ENCODE data around the gene LMF1. TPM values are rescaled to one million over a fixed set of nuclear protein-coding genes. Genes with fewer than 3 reads are reported as not detected.

The LMF1 gene
- total and polyA plus RNA-seq, 4 donors: 8.8 to 75.0 (median 28.3) TPM

DNA sequence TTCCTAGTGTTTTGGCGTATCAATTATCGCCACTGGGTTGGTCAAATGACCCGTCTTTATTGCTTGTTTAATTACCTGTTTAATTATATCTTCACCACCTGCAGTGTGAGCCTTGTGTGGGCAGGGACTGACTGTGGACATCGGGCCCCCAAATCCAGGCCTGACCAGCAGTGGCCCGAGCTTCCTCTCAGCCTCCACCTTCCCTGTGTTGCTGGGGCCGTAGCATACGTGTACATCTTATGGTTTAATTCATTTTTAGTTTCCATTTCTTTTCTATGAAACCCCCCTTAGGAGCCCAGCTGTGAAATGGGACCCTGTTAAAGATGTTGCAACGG, 1.2 kb upstream of the LMF1 start:
- H3K9me3 ChIP-seq (ENCODE audit: control insufficient read depth, low read length): no peaks in the 10 kb centered on the region
- H3K27ac ChIP-seq (ENCODE audit: low read depth in 1 of 2, low read length in 2 of 2): no peak overlapping the region
- ATAC-seq (ENCODE audit: low FRiP score): no peak
- no peaks in the 10 kb centered on the region for H3K36me3 ChIP-seq (ENCODE audit: control insufficient read depth in 1 of 2, insufficient read depth in 2 of 2, low read length in 1 of 2)
- H3K4me1 ChIP-seq (ENCODE audit: control insufficient read depth in 1 of 2, insufficient read depth in 2 of 2, low read length in 2 of 2): no peaks in the 10 kb centered on the region
- DNase-seq: no peak
- whole genome bisulfite sequencing, 2 donors: 91 to 94% methylated on average over 8 of the region's 8 CpGs
- H3K27me3 ChIP-seq (ENCODE audit: control insufficient read depth in 1 of 2, insufficient read depth in 2 of 2, low read length in 1 of 2): no peaks in the 10 kb centered on the region
- intact Hi-C loops (cut with DNase I): loop anchor here in 1 of 2 donors (10.0 kb wide), 1 partner anchor 257 kb away; the partner anchor contains the start of gene METRN
- H3K4me3 ChIP-seq (ENCODE audit: low read length in 2 of 2): no peak overlapping the region

DNA sequence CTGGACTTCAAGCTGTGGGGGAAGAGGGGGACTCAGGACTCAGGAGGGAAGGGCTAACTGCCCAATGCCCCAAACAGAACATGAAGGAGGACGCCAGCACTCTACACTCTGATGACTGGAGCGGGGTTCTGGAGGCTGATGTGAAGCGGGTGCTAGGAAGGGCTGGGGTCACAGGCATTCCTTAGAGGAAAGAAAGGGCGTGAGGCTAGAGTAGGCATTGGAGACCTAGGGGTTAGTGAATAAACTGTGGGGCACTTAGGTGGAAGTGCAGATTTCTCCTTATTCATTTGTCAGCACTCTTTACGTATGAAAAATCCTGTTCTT, 760 bp upstream of the LMF1 start:
- no peaks in the 10 kb centered on the region for H3K4me1 ChIP-seq (ENCODE audit: control insufficient read depth in 1 of 2, insufficient read depth in 2 of 2, low read length in 2 of 2)
- no peaks in the 10 kb centered on the region for H3K36me3 ChIP-seq (ENCODE audit: control insufficient read depth in 1 of 2, insufficient read depth in 2 of 2, low read length in 1 of 2)
- H3K9me3 ChIP-seq (ENCODE audit: control insufficient read depth, low read length): no peaks in the 10 kb centered on the region
- no peak overlapping the region for H3K4me3 ChIP-seq (ENCODE audit: low read length in 2 of 2)
- H3K27ac ChIP-seq (ENCODE audit: low read depth in 1 of 2, low read length in 2 of 2): no peak overlapping the region
- ATAC-seq (ENCODE audit: low FRiP score) (no peak), DNase-seq (no peak)
- H3K27me3 ChIP-seq (ENCODE audit: control insufficient read depth in 1 of 2, insufficient read depth in 2 of 2, low read length in 1 of 2): no peaks in the 10 kb centered on the region
- intact Hi-C loops (cut with DNase I): loop anchor here in 1 of 2 donors (10.0 kb wide), 1 partner anchor 257 kb away; the partner anchor contains the start of gene METRN
- WGBS, 2 donors: 95 to 97% methylated on average over 5 of the region's 5 CpGs

DNA sequence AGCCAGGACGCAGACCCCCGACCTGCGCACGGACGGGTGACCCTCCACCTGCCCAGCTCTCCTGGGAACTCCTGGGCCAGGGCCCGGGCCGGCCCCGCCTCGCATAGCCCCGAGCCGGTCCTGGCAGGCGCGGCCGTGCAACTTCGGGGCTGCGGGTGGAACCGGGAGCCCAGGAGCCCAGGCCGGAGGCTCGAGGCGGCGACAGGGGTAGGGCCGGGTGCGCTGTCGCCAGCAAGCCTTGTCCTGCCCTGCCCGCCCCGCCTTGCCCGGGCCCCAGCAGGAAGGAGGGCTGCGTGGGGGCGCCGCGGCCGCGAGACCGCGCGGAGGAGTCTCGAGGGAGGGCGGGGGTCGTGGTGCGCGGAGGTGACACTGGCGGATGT, 408 bp downstream of the LMF1 start:
- Histone ChIP-seq H3K27ac (ENCODE audit: low read depth in 1 of 2, low read length in 2 of 2) (peak overlapping the region in 1 of 2 donors; percentile 37), H3K4me3 (ENCODE audit: low read length in 2 of 2) (peak overlapping the region; percentile 69 to 70), H3K9me3 (ENCODE audit: control insufficient read depth, low read length) (no peaks in the 10 kb centered on the region), H3K4me1 (ENCODE audit: control insufficient read depth in 1 of 2, insufficient read depth in 2 of 2, low read length in 2 of 2) (no peaks in the 10 kb centered on the region), H3K36me3 (ENCODE audit: control insufficient read depth in 1 of 2, insufficient read depth in 2 of 2, low read length in 1 of 2) (peaks cover 0 to 1% of the 10 kb centered on the region in 2 donors), H3K27me3 (ENCODE audit: control insufficient read depth in 1 of 2, insufficient read depth in 2 of 2, low read length in 1 of 2) (no peaks in the 10 kb centered on the region)
- ATAC-seq (ENCODE audit: low FRiP score): no peak
- intact Hi-C loops (cut with DNase I): loop anchor here in 1 of 2 donors (10.0 kb wide), 1 partner anchor 256 kb away; the partner anchor contains the start of gene METRN
- WGBS, 2 donors: 0 to 1% methylated on average over 31 to 42 of the region's 42 CpGs
- DNase-seq: no peak

DNA sequence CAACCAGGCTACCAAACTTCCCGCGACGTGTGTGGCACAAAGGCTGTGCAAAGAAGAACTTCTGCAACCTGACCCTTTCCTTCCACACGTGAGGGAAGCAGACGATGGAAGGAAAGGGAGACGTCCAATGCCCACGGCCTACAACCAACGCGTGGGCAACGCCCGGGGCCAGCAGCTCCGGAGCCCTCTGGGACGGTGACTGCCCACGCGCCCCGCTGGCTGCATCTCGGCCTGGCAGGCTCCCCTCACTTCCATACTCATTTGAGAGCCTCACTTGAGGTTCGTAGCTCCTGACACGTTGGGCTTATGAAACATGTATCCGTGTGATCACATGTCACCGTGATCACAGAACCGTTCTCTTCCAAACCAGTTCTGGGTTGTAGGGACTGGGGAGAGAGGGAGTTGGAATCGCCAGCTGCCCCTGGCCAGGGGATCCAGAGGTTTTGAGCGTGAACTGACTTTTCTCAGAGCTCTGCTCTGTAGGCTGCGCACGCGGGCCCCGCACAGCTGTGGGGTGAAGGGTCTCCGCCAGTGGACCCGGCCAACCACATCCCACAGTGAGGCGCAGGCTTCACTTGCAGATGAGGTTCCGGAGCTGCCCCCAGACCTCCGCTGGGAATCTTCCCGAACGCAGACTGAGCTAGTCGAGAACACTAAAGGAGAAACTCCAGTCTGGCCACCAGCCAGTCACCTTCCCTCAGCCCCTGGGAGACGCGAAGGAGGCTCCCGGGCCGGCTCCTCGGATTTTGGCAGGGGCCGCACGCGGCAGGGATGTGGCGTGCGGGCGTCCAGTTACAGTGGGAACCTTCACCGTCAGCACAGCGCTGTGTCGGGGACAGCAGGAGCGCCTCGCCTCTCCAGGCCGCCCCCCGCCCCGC, 1.0 kb downstream of the LMF1 start:
- no peak overlapping the region for H3K27ac ChIP-seq (ENCODE audit: low read depth in 1 of 2, low read length in 2 of 2)
- peaks cover 0 to 1% of the 10 kb centered on the region in 2 donors for H3K36me3 ChIP-seq (ENCODE audit: control insufficient read depth in 1 of 2, insufficient read depth in 2 of 2, low read length in 1 of 2)
- H3K27me3 ChIP-seq (ENCODE audit: control insufficient read depth in 1 of 2, insufficient read depth in 2 of 2, low read length in 1 of 2): no peaks in the 10 kb centered on the region
- DNase-seq: peak; percentile 65 to 83
- peak; percentile 2 for ATAC-seq (ENCODE audit: low FRiP score)
- WGBS, 2 donors: 41 to 44% methylated on average over 55 of the region's 55 CpGs
- H3K4me1 ChIP-seq (ENCODE audit: control insufficient read depth in 1 of 2, insufficient read depth in 2 of 2, low read length in 2 of 2): no peaks in the 10 kb centered on the region
- H3K4me3 ChIP-seq (ENCODE audit: low read length in 2 of 2): peak overlapping the region; percentile 69 to 70
- intact Hi-C loops (cut with DNase I): loop anchor here in 1 of 2 donors (10.0 kb wide), 1 partner anchor 255 kb away; the partner anchor contains the start of gene METRN
- no peaks in the 10 kb centered on the region for H3K9me3 ChIP-seq (ENCODE audit: control insufficient read depth, low read length)

DNA sequence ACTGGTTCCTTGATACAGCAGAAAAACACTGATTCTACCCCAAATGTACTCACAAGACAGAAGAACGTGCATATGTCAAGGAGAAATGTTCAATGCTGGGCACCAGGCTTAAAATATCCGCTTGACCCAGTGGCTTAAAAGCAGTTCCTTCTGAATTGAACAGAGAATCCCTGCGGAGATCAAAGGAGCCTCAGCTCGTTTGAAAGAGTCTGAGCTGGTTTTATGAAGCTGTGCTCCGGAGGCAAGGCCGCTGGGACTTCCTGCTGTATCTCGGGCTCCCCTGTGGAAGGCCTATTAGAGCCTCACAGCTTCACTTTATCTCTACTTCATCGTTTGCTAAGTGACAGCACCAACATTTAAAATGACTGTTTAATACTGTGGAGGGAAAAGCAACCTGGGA, 2.2 kb downstream of the LMF1 start:
- intact Hi-C loops (cut with DNase I): no loop called here
- Histone ChIP-seq H3K4me3 (ENCODE audit: low read length in 2 of 2) (no peak overlapping the region), H3K27ac (ENCODE audit: low read depth in 1 of 2, low read length in 2 of 2) (no peak overlapping the region), H3K4me1 (ENCODE audit: control insufficient read depth in 1 of 2, insufficient read depth in 2 of 2, low read length in 2 of 2) (no peaks in the 10 kb centered on the region), H3K27me3 (ENCODE audit: control insufficient read depth in 1 of 2, insufficient read depth in 2 of 2, low read length in 1 of 2) (no peaks in the 10 kb centered on the region), H3K9me3 (ENCODE audit: control insufficient read depth, low read length) (no peaks in the 10 kb centered on the region), H3K36me3 (ENCODE audit: control insufficient read depth in 1 of 2, insufficient read depth in 2 of 2, low read length in 1 of 2) (peaks cover 0 to 1% of the 10 kb centered on the region in 2 donors)
- no peak for ATAC-seq (ENCODE audit: low FRiP score)
- DNase-seq: no peak
- WGBS, 2 donors: 84 to 92% methylated on average over 8 of the region's 8 CpGs

DNA sequence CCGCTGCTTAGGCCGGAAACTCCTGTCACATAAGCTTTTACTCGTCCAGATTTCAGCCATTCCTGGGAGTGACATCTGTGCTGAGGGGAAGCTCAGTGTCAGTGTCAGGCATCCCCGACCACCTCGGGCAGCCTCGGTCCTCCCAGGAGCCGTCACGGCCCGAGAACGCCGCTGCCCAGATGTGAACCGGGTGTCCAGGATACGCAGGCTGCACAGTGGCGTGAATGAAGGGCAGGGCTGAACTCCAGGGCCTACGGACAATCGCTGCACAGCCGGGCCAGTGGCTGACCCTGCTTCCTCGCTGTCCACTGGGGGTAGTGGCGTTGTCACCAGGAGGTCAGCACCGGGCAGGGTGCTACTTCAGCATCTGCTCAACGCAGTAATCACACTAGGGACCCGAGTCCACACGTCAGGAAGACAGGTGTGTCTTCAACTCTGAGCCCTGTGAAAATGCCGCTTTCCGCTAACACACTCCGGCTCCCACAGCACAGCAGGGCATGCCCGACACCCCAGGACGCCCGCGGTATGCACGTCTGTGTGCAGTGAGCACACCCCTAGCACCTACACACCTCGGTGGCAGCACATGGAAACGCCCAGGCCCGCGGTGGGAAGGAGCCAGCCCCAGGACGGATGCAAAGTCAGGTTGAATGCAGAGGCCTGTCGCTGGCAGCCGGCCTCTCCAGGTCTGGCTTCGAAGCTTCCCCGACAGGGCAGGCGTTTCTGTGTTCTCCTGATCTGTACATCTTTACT, 3.1 kb downstream of the LMF1 start:
- peak in 1 of 2 donors; percentile 33 for DNase-seq
- H3K27me3 ChIP-seq (ENCODE audit: control insufficient read depth in 1 of 2, insufficient read depth in 2 of 2, low read length in 1 of 2): no peaks in the 10 kb centered on the region
- no peak for ATAC-seq (ENCODE audit: low FRiP score)
- H3K27ac ChIP-seq (ENCODE audit: low read depth in 1 of 2, low read length in 2 of 2): no peak overlapping the region
- intact Hi-C loops (cut with DNase I): no loop called here
- H3K4me1 ChIP-seq (ENCODE audit: control insufficient read depth in 1 of 2, insufficient read depth in 2 of 2, low read length in 2 of 2): no peaks in the 10 kb centered on the region
- no peak overlapping the region for H3K4me3 ChIP-seq (ENCODE audit: low read length in 2 of 2)
- 95 to 96% methylated on average over 41 of the region's 41 CpGs for WGBS, 2 donors
- H3K9me3 ChIP-seq (ENCODE audit: control insufficient read depth, low read length): no peaks in the 10 kb centered on the region
- H3K36me3 ChIP-seq (ENCODE audit: control insufficient read depth in 1 of 2, insufficient read depth in 2 of 2, low read length in 1 of 2): peaks cover 0 to 1% of the 10 kb centered on the region in 2 donors

DNA sequence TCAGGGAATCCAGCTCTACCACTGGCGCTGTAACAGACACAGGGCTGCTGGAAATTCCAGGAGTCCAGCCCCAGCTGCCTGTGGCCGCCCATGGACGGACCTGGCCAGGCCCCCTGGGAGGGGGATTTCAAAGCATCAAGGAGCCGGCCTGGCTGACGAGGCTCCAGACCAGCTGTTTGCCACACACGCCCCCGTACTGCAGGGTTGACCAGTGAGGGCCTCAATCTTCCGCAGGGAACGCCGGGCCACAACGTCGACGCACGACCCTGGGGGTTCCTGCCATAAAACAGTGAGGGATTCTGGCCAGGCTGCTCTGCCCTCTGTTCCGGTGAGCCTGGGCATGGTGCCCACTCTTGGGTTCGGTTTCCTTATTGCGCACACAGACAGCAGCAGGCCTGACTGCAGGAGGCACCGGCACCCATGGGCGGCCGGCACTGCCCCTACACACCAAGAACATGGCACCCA, 3.7 kb downstream of the LMF1 start:
- Histone ChIP-seq H3K4me1 (ENCODE audit: control insufficient read depth in 1 of 2, insufficient read depth in 2 of 2, low read length in 2 of 2) (no peaks in the 10 kb centered on the region), H3K9me3 (ENCODE audit: control insufficient read depth, low read length) (no peaks in the 10 kb centered on the region), H3K36me3 (ENCODE audit: control insufficient read depth in 1 of 2, insufficient read depth in 2 of 2, low read length in 1 of 2) (peaks cover 0 to 1% of the 10 kb centered on the region in 2 donors), H3K27ac (ENCODE audit: low read depth in 1 of 2, low read length in 2 of 2) (no peak overlapping the region), H3K4me3 (ENCODE audit: low read length in 2 of 2) (no peak overlapping the region), H3K27me3 (ENCODE audit: control insufficient read depth in 1 of 2, insufficient read depth in 2 of 2, low read length in 1 of 2) (no peaks in the 10 kb centered on the region)
- intact Hi-C loops (cut with DNase I): no loop called here
- DNase-seq (no peak), ATAC-seq (ENCODE audit: low FRiP score) (no peak)
- 94 to 95% methylated on average over 20 of the region's 20 CpGs for WGBS, 2 donors

DNA sequence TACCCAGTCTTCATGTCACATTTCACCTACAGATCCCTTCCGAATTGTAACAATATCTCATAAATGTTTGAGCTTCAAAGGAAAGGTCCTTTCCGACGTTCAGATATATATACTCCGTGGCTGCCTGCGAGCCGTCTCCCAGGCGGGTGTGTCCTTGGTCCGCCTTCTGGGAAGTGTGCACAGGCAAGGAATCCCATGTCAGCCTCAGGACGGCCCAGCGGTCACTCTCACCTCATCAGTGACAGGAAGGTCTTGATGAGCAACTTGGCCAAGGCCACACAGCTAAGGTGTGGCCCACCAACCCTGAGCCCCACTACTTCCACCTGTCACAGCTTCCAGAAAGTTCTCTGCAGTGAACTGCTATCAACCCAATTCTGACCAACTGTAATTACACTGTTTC, 4.3 kb downstream of the LMF1 start:
- intact Hi-C loops (cut with DNase I): no loop called here
- Histone ChIP-seq H3K4me3 (ENCODE audit: low read length in 2 of 2) (no peak overlapping the region), H3K36me3 (ENCODE audit: control insufficient read depth in 1 of 2, insufficient read depth in 2 of 2, low read length in 1 of 2) (peaks cover 0 to 1% of the 10 kb centered on the region in 2 donors), H3K4me1 (ENCODE audit: control insufficient read depth in 1 of 2, insufficient read depth in 2 of 2, low read length in 2 of 2) (no peaks in the 10 kb centered on the region), H3K27me3 (ENCODE audit: control insufficient read depth in 1 of 2, insufficient read depth in 2 of 2, low read length in 1 of 2) (no peaks in the 10 kb centered on the region), H3K9me3 (ENCODE audit: control insufficient read depth, low read length) (no peaks in the 10 kb centered on the region), H3K27ac (ENCODE audit: low read depth in 1 of 2, low read length in 2 of 2) (no peak overlapping the region)
- 96 to 98% methylated on average over 10 of the region's 10 CpGs for WGBS, 2 donors
- DNase-seq (peak in 1 of 2 donors; percentile 59), ATAC-seq (ENCODE audit: low FRiP score) (no peak)

Data from aorta (tissue), 5 donors.